GM21360 (cell line): ENCODE measurements around the gene TAF1D.

ENCODE experiments used
- ATAC-seq: cut with Tn5 transposase; IDR thresholded peaks from one replicate; pipeline ENCODE4 v1.9.1; 2021; ENCODE audit warnings: mild to moderate bottlenecking, moderate library complexity; ENCODE audit not compliant: unreplicated experiment

Gene TAF1D

GRCh38 chr11:93727985-93728791 is 13.1 kb downstream of the TAF1D start:
- no peak for ATAC-seq

- no peak for ATAC-seq
Measured at GRCh38 chr11:93724089-93724488, 17.2 kb downstream of the TAF1D start.

- ATAC-seq, result no peak
Measured at GRCh38 chr11:93720522-93720921, 20.8 kb downstream of the TAF1D start.

- ATAC-seq, result no peak
Measured at GRCh38 chr11:93719310-93719709, 22.0 kb downstream of the TAF1D start.

GRCh38 chr11:93718057-93718563 is 23.2 kb downstream of the TAF1D start:
- ATAC-seq, result peak; percentile 79

- ATAC-seq, result no peak
Measured at GRCh38 chr11:93717501-93717900, 23.8 kb downstream of the TAF1D start.

GRCh38 chr11:93715797-93716396 is 25.4 kb downstream of the TAF1D start:
- no peak for ATAC-seq

GRCh38 chr11:93712678-93713077 is 28.6 kb downstream of the TAF1D start:
- ATAC-seq, result no peak

GRCh38 chr11:93710239-93710638 is 31.1 kb downstream of the TAF1D start:
- ATAC-seq, result no peak

GRCh38 chr11:93704237-93704636 is 37.1 kb downstream of the TAF1D start:
- ATAC-seq, result no peak

- ATAC-seq, result no peak
Measured at GRCh38 chr11:93700830-93701229, 40.5 kb downstream of the TAF1D start.

GRCh38 chr11:93697611-93698010 is 43.7 kb downstream of the TAF1D start:
- no peak for ATAC-seq

GRCh38 chr11:93694557-93694956 is 46.7 kb downstream of the TAF1D start:
- ATAC-seq, result no peak

- ATAC-seq, result no peak
Measured at GRCh38 chr11:93694109-93694508, 47.2 kb downstream of the TAF1D start.

- ATAC-seq, result no peak
Measured at GRCh38 chr11:93689240-93689639, 52.1 kb downstream of the TAF1D start.

GRCh38 chr11:93686812-93687211 is 54.5 kb downstream of the TAF1D start:
- ATAC-seq, result no peak

- no peak for ATAC-seq
Measured at GRCh38 chr11:93686226-93686625, 55.1 kb downstream of the TAF1D start.
